Measurements from ENCODE around the gene SLC4A1.

DNA sequence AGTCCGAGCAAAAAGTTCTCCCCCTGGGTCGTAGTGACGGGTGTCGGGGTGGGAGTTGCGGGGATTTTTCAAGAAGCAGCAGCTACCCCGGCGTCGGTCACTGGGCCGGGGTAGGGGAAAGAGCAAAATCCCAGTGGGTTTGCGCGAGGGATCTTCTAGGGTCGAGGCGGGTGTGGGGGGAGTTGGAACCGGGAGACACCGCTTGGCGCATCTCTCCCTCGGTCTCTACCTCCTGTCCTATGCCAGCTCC, 46.1 kb downstream of the SLC4A1 start:
- TF ChIP-seq, protein P1, sequence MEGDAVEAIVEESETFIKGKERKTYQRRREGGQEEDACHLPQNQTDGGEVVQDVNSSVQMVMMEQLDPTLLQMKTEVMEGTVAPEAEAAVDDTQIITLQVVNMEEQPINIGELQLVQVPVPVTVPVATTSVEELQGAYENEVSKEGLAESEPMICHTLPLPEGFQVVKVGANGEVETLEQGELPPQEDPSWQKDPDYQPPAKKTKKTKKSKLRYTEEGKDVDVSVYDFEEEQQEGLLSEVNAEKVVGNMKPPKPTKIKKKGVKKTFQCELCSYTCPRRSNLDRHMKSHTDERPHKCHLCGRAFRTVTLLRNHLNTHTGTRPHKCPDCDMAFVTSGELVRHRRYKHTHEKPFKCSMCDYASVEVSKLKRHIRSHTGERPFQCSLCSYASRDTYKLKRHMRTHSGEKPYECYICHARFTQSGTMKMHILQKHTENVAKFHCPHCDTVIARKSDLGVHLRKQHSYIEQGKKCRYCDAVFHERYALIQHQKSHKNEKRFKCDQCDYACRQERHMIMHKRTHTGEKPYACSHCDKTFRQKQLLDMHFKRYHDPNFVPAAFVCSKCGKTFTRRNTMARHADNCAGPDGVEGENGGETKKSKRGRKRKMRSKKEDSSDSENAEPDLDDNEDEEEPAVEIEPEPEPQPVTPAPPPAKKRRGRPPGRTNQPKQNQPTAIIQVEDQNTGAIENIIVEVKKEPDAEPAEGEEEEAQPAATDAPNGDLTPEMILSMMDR (IDR thresholded peaks at IDR 0.05), result no peak
- no peak for TF ChIP-seq POLR2A (IDR thresholded peaks at IDR 0.05)
